COLO829 (cell line): ENCODE results near the gene ALDH3B1.

Source experiments
- DNase-seq: peaks from one replicate; pipeline ENCODE4 v3.0.0; 2012; ENCODE audit warnings: low spot score

Gene ALDH3B1

GRCh38 chr11:68076371-68077042 lies 66.4 kb downstream of the ALDH3B1 start:
- DNase-seq: no peak

GRCh38 chr11:68077617-68078582 lies 67.8 kb downstream of the ALDH3B1 start:
- DNase-seq: no peak
